HG03103 (cell line): ENCODE data around the gene ELK4.

Experiments
- ATAC-seq: cut with Tn5 transposase; IDR thresholded peaks from one replicate; pipeline ENCODE4 v1.9.1; 2021; ENCODE audit warnings: low read depth; ENCODE audit not compliant: unreplicated experiment

Gene ELK4

GRCh38 chr1:205598841-205599668, 32.8 kb downstream of the ELK4 start:
- no peak for ATAC-seq

- ATAC-seq, result no peak
These were observed 34.0 kb downstream of the ELK4 start for GRCh38 chr1:205597691-205598314.

GRCh38 chr1:205596876-205597275, 34.9 kb downstream of the ELK4 start:
- ATAC-seq, result no peak

- no peak for ATAC-seq
These were observed 36.0 kb downstream of the ELK4 start for GRCh38 chr1:205595861-205596260.

- ATAC-seq, result no peak
These were observed 36.4 kb downstream of the ELK4 start for GRCh38 chr1:205595435-205595834.

- no peak for ATAC-seq
These were observed 37.0 kb downstream of the ELK4 start for GRCh38 chr1:205594846-205595245.

GRCh38 chr1:205593967-205594366, 37.8 kb downstream of the ELK4 start:
- ATAC-seq, result no peak

- no peak for ATAC-seq
These were observed 38.3 kb downstream of the ELK4 start for GRCh38 chr1:205593532-205593931.

- no peak for ATAC-seq
These were observed 39.3 kb downstream of the ELK4 start for GRCh38 chr1:205592443-205593003.

GRCh38 chr1:205591522-205592351, 40.1 kb downstream of the ELK4 start:
- ATAC-seq, result peak; percentile 62

- no peak for ATAC-seq
These were observed 40.9 kb downstream of the ELK4 start for GRCh38 chr1:205590777-205591513.

GRCh38 chr1:205590457-205590768, 41.4 kb downstream of the ELK4 start:
- ATAC-seq, result no peak

- ATAC-seq, result no peak
These were observed 42.0 kb downstream of the ELK4 start for GRCh38 chr1:205589618-205590456.

GRCh38 chr1:205589046-205589445, 42.8 kb downstream of the ELK4 start:
- ATAC-seq, result no peak

GRCh38 chr1:205588636-205589035, 43.2 kb downstream of the ELK4 start:
- ATAC-seq, result no peak

- ATAC-seq, result no peak
These were observed 44.2 kb downstream of the ELK4 start for GRCh38 chr1:205587581-205587980.

GRCh38 chr1:205585835-205586785, 45.7 kb downstream of the ELK4 start:
- ATAC-seq, result no peak

GRCh38 chr1:205585169-205585834, 46.5 kb downstream of the ELK4 start:
- ATAC-seq, result no peak
